ENCODE measurements around the gene LGALS7B.

Gene LGALS7B

GRCh38 chr19:38831142-38831605, 42.2 kb downstream of the LGALS7B start (continued):
- 0 out of 2 replicates have a peak, but pooled peaks have one; percentile 75 for TF ChIP-seq ZSCAN5A (tag by site-specific recombination; IDR thresholded peaks at IDR 0.05)
- TF ChIP-seq, protein P1, sequence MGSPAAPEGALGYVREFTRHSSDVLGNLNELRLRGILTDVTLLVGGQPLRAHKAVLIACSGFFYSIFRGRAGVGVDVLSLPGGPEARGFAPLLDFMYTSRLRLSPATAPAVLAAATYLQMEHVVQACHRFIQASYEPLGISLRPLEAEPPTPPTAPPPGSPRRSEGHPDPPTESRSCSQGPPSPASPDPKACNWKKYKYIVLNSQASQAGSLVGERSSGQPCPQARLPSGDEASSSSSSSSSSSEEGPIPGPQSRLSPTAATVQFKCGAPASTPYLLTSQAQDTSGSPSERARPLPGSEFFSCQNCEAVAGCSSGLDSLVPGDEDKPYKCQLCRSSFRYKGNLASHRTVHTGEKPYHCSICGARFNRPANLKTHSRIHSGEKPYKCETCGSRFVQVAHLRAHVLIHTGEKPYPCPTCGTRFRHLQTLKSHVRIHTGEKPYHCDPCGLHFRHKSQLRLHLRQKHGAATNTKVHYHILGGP (tag by site-specific recombination; IDR thresholded peaks at IDR 0.05): no peak
- no peak for TF ChIP-seq ZNF747 (tag by site-specific recombination; IDR thresholded peaks at IDR 0.05)
- TF ChIP-seq, protein P2, sequence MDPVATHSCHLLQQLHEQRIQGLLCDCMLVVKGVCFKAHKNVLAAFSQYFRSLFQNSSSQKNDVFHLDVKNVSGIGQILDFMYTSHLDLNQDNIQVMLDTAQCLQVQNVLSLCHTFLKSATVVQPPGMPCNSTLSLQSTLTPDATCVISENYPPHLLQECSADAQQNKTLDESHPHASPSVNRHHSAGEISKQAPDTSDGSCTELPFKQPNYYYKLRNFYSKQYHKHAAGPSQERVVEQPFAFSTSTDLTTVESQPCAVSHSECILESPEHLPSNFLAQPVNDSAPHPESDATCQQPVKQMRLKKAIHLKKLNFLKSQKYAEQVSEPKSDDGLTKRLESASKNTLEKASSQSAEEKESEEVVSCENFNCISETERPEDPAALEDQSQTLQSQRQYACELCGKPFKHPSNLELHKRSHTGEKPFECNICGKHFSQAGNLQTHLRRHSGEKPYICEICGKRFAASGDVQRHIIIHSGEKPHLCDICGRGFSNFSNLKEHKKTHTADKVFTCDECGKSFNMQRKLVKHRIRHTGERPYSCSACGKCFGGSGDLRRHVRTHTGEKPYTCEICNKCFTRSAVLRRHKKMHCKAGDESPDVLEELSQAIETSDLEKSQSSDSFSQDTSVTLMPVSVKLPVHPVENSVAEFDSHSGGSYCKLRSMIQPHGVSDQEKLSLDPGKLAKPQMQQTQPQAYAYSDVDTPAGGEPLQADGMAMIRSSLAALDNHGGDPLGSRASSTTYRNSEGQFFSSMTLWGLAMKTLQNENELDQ (tag by site-specific recombination; IDR thresholded peaks at IDR 0.05; ENCODE audit: low read depth): no peak
- TF ChIP-seq ZNF555 (tag by site-specific recombination; conservative IDR thresholded peaks at IDR 0.05): no peak
- no peak for TF ChIP-seq ZNF2 (tag by site-specific recombination; IDR thresholded peaks at IDR 0.05)
- no peak for TF ChIP-seq ZNF221 (tag by site-specific recombination; IDR thresholded peaks at IDR 0.05; ENCODE audit: borderline replicate concordance)
- TF ChIP-seq, protein P3, sequence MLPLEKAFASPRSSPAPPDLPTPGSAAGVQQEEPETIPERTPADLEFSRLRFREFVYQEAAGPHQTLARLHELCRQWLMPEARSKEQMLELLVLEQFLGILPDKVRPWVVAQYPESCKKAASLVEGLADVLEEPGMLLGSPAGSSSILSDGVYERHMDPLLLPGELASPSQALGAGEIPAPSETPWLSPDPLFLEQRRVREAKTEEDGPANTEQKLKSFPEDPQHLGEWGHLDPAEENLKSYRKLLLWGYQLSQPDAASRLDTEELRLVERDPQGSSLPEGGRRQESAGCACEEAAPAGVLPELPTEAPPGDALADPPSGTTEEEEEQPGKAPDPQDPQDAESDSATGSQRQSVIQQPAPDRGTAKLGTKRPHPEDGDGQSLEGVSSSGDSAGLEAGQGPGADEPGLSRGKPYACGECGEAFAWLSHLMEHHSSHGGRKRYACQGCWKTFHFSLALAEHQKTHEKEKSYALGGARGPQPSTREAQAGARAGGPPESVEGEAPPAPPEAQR (tag by site-specific recombination; IDR thresholded peaks at IDR 0.05): no peak
- no peak; the same call in 1 of the 2 replicates for TF ChIP-seq WT1 (tag by site-specific recombination; IDR thresholded peaks at IDR 0.05)
- TF ChIP-seq ZNF624 (tag by site-specific recombination; IDR thresholded peaks at IDR 0.05): no peak
- TF ChIP-seq ZNF157 (tag by site-specific recombination; IDR thresholded peaks at IDR 0.05): no peak; the same call in 1 of the 2 replicates
- no peak for TF ChIP-seq GLIS1 (tag by site-specific recombination; IDR thresholded peaks at IDR 0.05)
- peak; percentile 100 for TF ChIP-seq ZBTB20 (tag by site-specific recombination; IDR thresholded peaks at IDR 0.05)
- TF ChIP-seq ZNF423 (tag by site-specific recombination; IDR thresholded peaks at IDR 0.05): no peak
- peak; percentile 5; the same call in 1 of the 2 replicates for TF ChIP-seq ZNF16 (tag by site-specific recombination; IDR thresholded peaks at IDR 0.05; ENCODE audit: low read depth)
- no peak; the same call in none of the 2 replicates for TF ChIP-seq SP2 (tag by site-specific recombination; IDR thresholded peaks at IDR 0.05)

- H3K27ac ChIP-seq (ENCODE audit: extremely low read depth, low read depth, low read length): peak overlapping the region; percentile 12; the same call in 1 of the 2 replicates
- H3K4me1 ChIP-seq (ENCODE audit: control insufficient read depth, insufficient read depth, low read length): peaks cover 19% of the 10 kb centered on the region
- no peaks in the 10 kb centered on the region for H3K9me3 ChIP-seq (ENCODE audit: control insufficient read depth, insufficient read depth, low read depth, low read length)
- no peak for TF ChIP-seq ZNF426 (tag by site-specific recombination; IDR thresholded peaks at IDR 0.05)
- peak; percentile 67; the same call in 1 of the 2 replicates for TF ChIP-seq ZNF366 (tag by site-specific recombination; conservative IDR thresholded peaks at IDR 0.05)
- 0 out of 2 replicates have a peak, but pooled peaks have one; percentile 9 for TF ChIP-seq PATZ1 (tag by site-specific recombination; IDR thresholded peaks at IDR 0.05)
- TF ChIP-seq YY1 (tag by site-specific recombination; IDR thresholded peaks at IDR 0.05): no peak; the same call in 1 of the 2 replicates
- 0 out of 2 replicates have a peak, but pooled peaks have one; percentile 6 for TF ChIP-seq PRDM6 (tag by site-specific recombination; IDR thresholded peaks at IDR 0.05)
- H3K36me3 ChIP-seq (ENCODE audit: control insufficient read depth in 2 of 2, insufficient read depth in 1 of 2, low read length in 2 of 2): peaks cover 39 to 60% of the 10 kb centered on the region in 2 experiments
- ChIA-PET CTCF (interaction anchor here (0.9 to 2.2 kb wide), 4 partner anchors 16 to 930 kb away, joined by 3 to 10 read pairs (median 4); partner anchors contain the start of genes MRPS12 and SARS2), POLR2A (interaction anchor here (0.6 to 7.4 kb wide), 5 partner anchors 9 to 92 kb away, joined by 3 to 159 read pairs (median 3); partner anchors contain the start of gene HNRNPL)
- H3K4me3 ChIP-seq (ENCODE audit: low read depth, low read length): no peak overlapping the region
Measured at GRCh38 chr19:38833092-38833425, 44.1 kb downstream of the LGALS7B start.
